HCT116 (cell line): ENCODE measurements around the gene FOXP1. TPM values are rescaled to one million over a fixed set of nuclear protein-coding genes. Genes with fewer than 3 reads are reported as not detected.
A peak's percentile ranks its signal among the peaks of the same experiment; 100 is the strongest.

Experiments used
- ATAC-seq: fragments of 200-7000 bp; cut with Tn5 transposase; 2 replicates; pipeline ENCODE4 v1.9.1; 2020; ENCODE audit warnings: mild to moderate bottlenecking, moderate library complexity
- BruUV-seq: library from RNA; stranded (reverse); fragments of 400-500 nt; replicated peaks from 2 replicates; lab custom pipeline; 2021; lab: Mats Ljungman, UMichigan
- CTCF ChIA-PET: fragments of 300-600 bp; sonication (Branson Sonifier 250); formaldehyde crosslinking; loops from one replicate; lab custom pipeline; 2021; ENCODE audit warnings: antibody characterized with exemption; lab: Charles Lee
- POLR2A ChIA-PET: fragments of 300-600, 350-600 bp; sonication (Branson Sonifier 250); formaldehyde crosslinking; loops from one replicate; lab custom pipeline; 2021; ENCODE audit warnings: antibody characterized with exemption; lab: Charles Lee
- RAD21 ChIA-PET, 2 experiments: fragments of 300-600 bp; sonication (Branson Sonifier 250); formaldehyde crosslinking; loops; one replicate each; lab custom pipeline; 2023; ENCODE audit warnings: low total read pairs in 2 of 2; ENCODE audit not compliant: uncharacterized antibody in 2 of 2, unreplicated experiment in 2 of 2, low non-redundant PET in 1 of 2; lab: Charles Lee
- DNase-seq: peaks from one replicate; pipeline ENCODE4 v3.0.0-alpha.2; 2010; ENCODE audit warnings: low read depth, low spot score
- H2AFZ ChIP-seq: fragments of 200-600 bp; shearing (Covaris generic), sonication (generic); 2 replicates; pipeline ENCODE4 v1.6.1; 2017; ENCODE audit warnings: low read depth, mixed run types, mixed read lengths, antibody characterized with exemption, low read length; ENCODE audit not compliant: poor library complexity, severe bottlenecking
- H3K27ac ChIP-seq: 2 replicates; pipeline ENCODE4 v1.5.1; 2012; ENCODE audit warnings: low read depth, low read length
- H3K27me3 ChIP-seq: fragments of 200-600 bp; sonication (generic); 2 replicates; pipeline ENCODE4 v1.6.1; 2016; ENCODE audit warnings: mixed run types, low read length, mixed read lengths; ENCODE audit not compliant: insufficient read depth
- H3K36me3 ChIP-seq, 2 experiments: fragments of 200-500 bp in 1 of 2; fragments of 200-600 bp in 1 of 2; sonication (Bioruptor generic) in 1 of 2; sonication (generic) in 1 of 2; 2 replicates each; pipeline versions ENCODE4 v1.5.1 to v1.6.1; 2014 to 2016; ENCODE audit warnings: low read length in 2 of 2, inconsistent platforms in 1 of 2, mixed read lengths in 1 of 2, mixed run types in 1 of 2; ENCODE audit not compliant: insufficient read depth in 2 of 2, control insufficient read depth in 1 of 2
- H3K4me1 ChIP-seq, 2 experiments: fragments of 200-600 bp in 1 of 2; sonication (generic) in 1 of 2; 2 replicates each; pipeline versions ENCODE4 v1.5.1 to v1.6.1; 2012 to 2017; ENCODE audit warnings: low read length in 2 of 2, inconsistent platforms in 1 of 2, mild to moderate bottlenecking in 1 of 2, mixed read lengths in 1 of 2, mixed run types in 1 of 2, moderate library complexity in 1 of 2; ENCODE audit not compliant: insufficient read depth in 2 of 2, control insufficient read depth in 1 of 2
- H3K4me2 ChIP-seq: fragments of 200-600 bp; sonication (generic); 2 replicates; pipeline ENCODE4 v1.6.1; 2017; ENCODE audit warnings: mixed run types, low read length, mixed read lengths
- H3K4me3 ChIP-seq, 2 experiments: fragments of 200-600 bp in 1 of 2; sonication (generic) in 1 of 2; replicated peaks in 1 of 2; 2 replicates each; pipeline ENCODE4 v1.5.1; 2011 to 2016; ENCODE audit warnings: low read length in 2 of 2, control low read depth in 1 of 2, low read depth in 1 of 2, mild to moderate bottlenecking in 1 of 2, mixed read lengths in 1 of 2, mixed run types in 1 of 2
- H3K79me2 ChIP-seq: fragments of 200-600 bp; sonication (generic); 2 replicates; pipeline ENCODE4 v1.6.1; 2017; ENCODE audit warnings: mild to moderate bottlenecking, mixed run types, low read length, moderate library complexity, mixed read lengths; ENCODE audit not compliant: insufficient read depth
- H3K9ac ChIP-seq: fragments of 200-600 bp; sonication (generic); 2 replicates; pipeline ENCODE4 v1.6.1; 2016; ENCODE audit warnings: low read length, mixed read lengths
- H3K9me2 ChIP-seq: fragments of 200-600 bp; sonication (generic), shearing (Covaris generic); 2 replicates; pipeline ENCODE4 v1.6.1; 2017; ENCODE audit warnings: mixed run types, mild to moderate bottlenecking, moderate library complexity; ENCODE audit not compliant: insufficient read depth
- H3K9me3 ChIP-seq, 2 experiments: fragments of 200-500 bp in 1 of 2; fragments of 200-600 bp in 1 of 2; sonication (Bioruptor generic) in 1 of 2; sonication (generic) in 1 of 2; 2 replicates each; pipeline ENCODE4 v1.6.1; 2014 to 2017; ENCODE audit warnings: low read length in 2 of 2, mixed read lengths in 2 of 2, inconsistent platforms in 1 of 2, low read depth in 1 of 2, mild to moderate bottlenecking in 1 of 2, mixed run types in 1 of 2, moderate library complexity in 1 of 2; ENCODE audit not compliant: control insufficient read depth in 1 of 2, insufficient read depth in 1 of 2
- H4K20me1 ChIP-seq: fragments of 200-600 bp; sonication (generic), shearing (Covaris generic); 2 replicates; pipeline ENCODE4 v1.6.1; 2017; ENCODE audit warnings: mixed run types, mild to moderate bottlenecking, moderate library complexity; ENCODE audit not compliant: insufficient read depth
- ATF3 ChIP-seq: IDR thresholded peaks from 2 replicates; pipeline ENCODE4 v1.6.1; 2012
- CBX3 ChIP-seq: IDR thresholded peaks from 2 replicates; pipeline ENCODE4 v1.6.1; 2012; ENCODE audit warnings: low read depth
- CTCF ChIP-seq, 3 experiments: fragments of 200-600 bp in 1 of 3; sonication (generic) in 1 of 3; IDR thresholded peaks in 2 of 3; conservative IDR thresholded peaks in 1 of 3; 2 replicates each; pipeline ENCODE4 v1.5.1; 2012 to 2017; ENCODE audit warnings: low read depth in 2 of 3, low read length in 2 of 3, antibody characterized with exemption in 1 of 3, borderline replicate concordance in 1 of 3, control low read depth in 1 of 3, mild to moderate bottlenecking in 1 of 3, mixed read lengths in 1 of 3, mixed run types in 1 of 3, moderate library complexity in 1 of 3; ENCODE audit not compliant: insufficient read depth in 1 of 3
- EGR1 ChIP-seq: IDR thresholded peaks from 2 replicates; pipeline ENCODE4 v1.6.1; 2012; ENCODE audit warnings: low read depth
- ELF1 ChIP-seq: IDR thresholded peaks from 2 replicates; pipeline ENCODE4 v1.6.1; 2012; ENCODE audit warnings: low read depth, borderline replicate concordance
- EZH2 ChIP-seq: fragments of 200-600 bp; sonication (generic); IDR thresholded peaks from 2 replicates; pipeline ENCODE4 v1.6.1; 2017; ENCODE audit warnings: antibody characterized with exemption, mixed run types
- EZH2phosphoT487 ChIP-seq: fragments of 200-600 bp; IDR thresholded peaks from 2 replicates; pipeline ENCODE4 v1.6.1; 2018; ENCODE audit warnings: antibody characterized with exemption, borderline replicate concordance
- FOSL1 ChIP-seq: IDR thresholded peaks from 2 replicates; pipeline ENCODE4 v1.6.1; 2012; ENCODE audit warnings: low read depth
- JUND ChIP-seq: IDR thresholded peaks from 2 replicates; pipeline ENCODE4 v1.6.1; 2012
- MAX ChIP-seq: IDR thresholded peaks from 2 replicates; pipeline ENCODE4 v1.6.1; 2012
- POLR2AphosphoS5 ChIP-seq: IDR thresholded peaks from 2 replicates; pipeline ENCODE4 v1.6.1; 2011; ENCODE audit warnings: mild to moderate bottlenecking, low read depth, low read length, moderate library complexity
- RAD21 ChIP-seq: IDR thresholded peaks from 2 replicates; pipeline ENCODE4 v1.6.1; 2012; ENCODE audit warnings: low read depth, mild to moderate bottlenecking
- SIN3A ChIP-seq: IDR thresholded peaks from 2 replicates; pipeline ENCODE4 v1.6.1; 2012; ENCODE audit warnings: low read depth
- SRF ChIP-seq: IDR thresholded peaks from 2 replicates; pipeline ENCODE4 v1.6.1; 2012; ENCODE audit warnings: low read depth
- ZFX ChIP-seq: fragments of 450-650 bp; IDR thresholded peaks from 2 replicates; pipeline ENCODE4 v1.6.1; 2017
- ZNF274 ChIP-seq: fragments of 200-500 bp; sonication (Bioruptor generic); IDR thresholded peaks from 2 replicates; pipeline ENCODE4 v1.6.1; 2014; ENCODE audit warnings: mild to moderate bottlenecking, low read depth, low read length, inconsistent platforms
- intact Hi-C: fragments of 100-400 bp; cut with micrococcal nuclease; formaldehyde crosslinking; loops from 2 replicates; pipeline ENCODE4 v1.10.0; 2022
- total RNA-seq: library from RNA; stranded (reverse); gene quantifications from one replicate; pipeline ENCODE4 v1.2.1, GENCODE V29; 2021; ENCODE audit not compliant: unreplicated experiment

Gene FOXP1
- total RNA-seq, 1 experiment from 2014 or later = 11.4 TPM

GRCh38 chr3:71397046-71397445 lies 186.5 kb downstream of the FOXP1 start:
- Histone ChIP-seq H3K4me1 (no peaks in the 10 kb centered on the region), H3K4me2 (no peak overlapping the region), H3K79me2 (no peaks in the 10 kb centered on the region), H3K4me3 (no peak overlapping the region), H2AFZ (no peak overlapping the region), H3K36me3 (no peaks in the 10 kb centered on the region), H4K20me1 (no peaks in the 10 kb centered on the region), H3K9me3 (no peaks in the 10 kb centered on the region), H3K27me3 (no peaks in the 10 kb centered on the region), H3K9ac (no peak overlapping the region), H3K27ac (no peak overlapping the region), H3K9me2 (no peaks in the 10 kb centered on the region)
- ChIA-PET CTCF (no interaction called here), RAD21 (no interaction called here), POLR2A (no interaction called here)
- peak; percentile 4 to 44 (median 43); a peak in 4 of 6 replicates for TF ChIP-seq CTCF (IDR thresholded peaks at IDR 0.05 in 2 of 3, conservative IDR thresholded peaks at IDR 0.05 in 1 of 3; ENCODE audit: borderline replicate concordance in 1 of 3, insufficient read depth in 1 of 3, low read depth in 2 of 3, low read length in 2 of 3)
- 0 out of 2 replicates have a peak, but pooled peaks have one; percentile 6 for TF ChIP-seq RAD21
- no peak for TF ChIP-seq ELF1
- TF ChIP-seq MAX = no peak
- peak; percentile 4 for DNase-seq
- BruUV-seq = no TSS peak
- intact Hi-C loops = no loop called here
- ATAC-seq = no peak

GRCh38 chr3:71395927-71396695 lies 187.4 kb downstream of the FOXP1 start:
- H3K9me3 ChIP-seq = no peaks in the 10 kb centered on the region
- intact Hi-C loops = no loop called here
- TF ChIP-seq SRF (no peak), SIN3A (no peak), JUND (no peak), CTCF (IDR thresholded peaks at IDR 0.05 in 2 of 3, conservative IDR thresholded peaks at IDR 0.05 in 1 of 3; ENCODE audit: borderline replicate concordance in 1 of 3, insufficient read depth in 1 of 3, low read depth in 2 of 3, low read length in 2 of 3) (no peak), CBX3 (no peak), POLR2AphosphoS5 (no peak), ZFX (no peak), ZNF274 (no peak), RAD21 (no peak), EZH2 (no peak), EGR1 (no peak), ELF1 (no peak), ATF3 (no peak), EZH2phosphoT487 (no peak), FOSL1 (no peak)
- no peak overlapping the region for H2AFZ ChIP-seq
- H3K9me2 ChIP-seq = no peaks in the 10 kb centered on the region
- no peaks in the 10 kb centered on the region for H4K20me1 ChIP-seq
- no peak overlapping the region for H3K4me3 ChIP-seq
- no peak overlapping the region for H3K9ac ChIP-seq
- no peak overlapping the region for H3K4me2 ChIP-seq
- no TSS peak for BruUV-seq
- H3K27me3 ChIP-seq = no peaks in the 10 kb centered on the region
- ChIA-PET POLR2A (no interaction called here), CTCF (no interaction called here), RAD21 (no interaction called here)
- ATAC-seq (no peak), DNase-seq (no peak)
- H3K4me1 ChIP-seq = no peaks in the 10 kb centered on the region
- H3K27ac ChIP-seq = no peak overlapping the region
- no peaks in the 10 kb centered on the region for H3K79me2 ChIP-seq
- H3K36me3 ChIP-seq = no peaks in the 10 kb centered on the region
